Ishikawa (cell line): ENCODE measurements around the gene PSMG3.

Experiments
- CEBPB ChIP-seq: IDR thresholded peaks from 2 replicates; pipeline ENCODE4 v1.6.1; 2012
- CREB1 ChIP-seq: IDR thresholded peaks from 2 replicates; pipeline ENCODE4 v1.6.1; 2012; ENCODE audit warnings: low read depth
- EGR1 ChIP-seq: IDR thresholded peaks from 2 replicates; pipeline ENCODE4 v1.6.1; 2012
- EP300 ChIP-seq: IDR thresholded peaks from 2 replicates; pipeline ENCODE4 v1.6.1; 2012; ENCODE audit warnings: borderline replicate concordance
- FOXM1 ChIP-seq: IDR thresholded peaks from 2 replicates; pipeline ENCODE4 v1.6.1; 2012; ENCODE audit warnings: low read depth, borderline replicate concordance
- NFIC ChIP-seq: IDR thresholded peaks from 2 replicates; pipeline ENCODE4 v1.6.1; 2012
- RAD21 ChIP-seq: IDR thresholded peaks from 2 replicates; pipeline ENCODE4 v1.6.1; 2012; ENCODE audit warnings: low read depth
- TAF1 ChIP-seq: IDR thresholded peaks from 2 replicates; pipeline ENCODE4 v1.6.1; 2012; ENCODE audit warnings: low read depth, mild to moderate bottlenecking
- TCF12 ChIP-seq: IDR thresholded peaks from 2 replicates; pipeline ENCODE4 v1.6.1; 2012; ENCODE audit warnings: low read depth
- TEAD4 ChIP-seq: IDR thresholded peaks from 2 replicates; pipeline ENCODE4 v1.6.1; 2012
- YY1 ChIP-seq: IDR thresholded peaks from 2 replicates; pipeline ENCODE4 v1.6.1; 2012; ENCODE audit warnings: low read depth
- ZBTB7A ChIP-seq: IDR thresholded peaks from 2 replicates; pipeline ENCODE4 v1.6.1; 2012; ENCODE audit warnings: low read depth
- TF ChIP-seq, protein P1 (sequence below): IDR thresholded peaks from 2 replicates; pipeline ENCODE4 v1.6.1; 2012
- TF ChIP-seq, protein P2 (sequence below): IDR thresholded peaks from 2 replicates; pipeline ENCODE4 v1.6.1; 2012; ENCODE audit warnings: low read depth, mild to moderate bottlenecking
- TF ChIP-seq, protein P3 (sequence below): IDR thresholded peaks from 2 replicates; pipeline ENCODE4 v1.6.1; 2012

PSMG3 gene

DNA sequence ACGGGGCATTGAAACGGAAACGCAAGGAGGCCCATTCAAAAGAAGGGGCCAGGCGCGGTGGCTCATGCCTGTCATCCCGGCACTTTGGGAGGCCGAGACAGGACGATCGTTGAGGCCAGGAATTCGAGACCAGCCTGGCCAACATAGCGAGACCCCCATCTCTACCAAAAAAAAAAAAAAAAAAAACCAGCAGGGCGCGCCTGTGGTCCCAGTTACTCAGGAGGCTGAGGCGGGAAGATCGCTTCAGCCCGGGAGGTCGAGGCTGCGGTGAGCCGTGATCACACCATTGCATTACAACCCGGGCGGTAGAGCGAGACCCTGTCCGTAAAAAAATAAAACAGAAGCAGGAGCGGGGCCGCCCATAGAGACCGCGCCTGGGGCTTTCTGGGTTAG, 396 bp downstream of the PSMG3 start:
- TF ChIP-seq TEAD4 (no peak), FOXM1 (no peak), CEBPB (no peak)
- TF ChIP-seq, protein P1, sequence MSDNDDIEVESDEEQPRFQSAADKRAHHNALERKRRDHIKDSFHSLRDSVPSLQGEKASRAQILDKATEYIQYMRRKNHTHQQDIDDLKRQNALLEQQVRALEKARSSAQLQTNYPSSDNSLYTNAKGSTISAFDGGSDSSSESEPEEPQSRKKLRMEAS, result no peak

DNA sequence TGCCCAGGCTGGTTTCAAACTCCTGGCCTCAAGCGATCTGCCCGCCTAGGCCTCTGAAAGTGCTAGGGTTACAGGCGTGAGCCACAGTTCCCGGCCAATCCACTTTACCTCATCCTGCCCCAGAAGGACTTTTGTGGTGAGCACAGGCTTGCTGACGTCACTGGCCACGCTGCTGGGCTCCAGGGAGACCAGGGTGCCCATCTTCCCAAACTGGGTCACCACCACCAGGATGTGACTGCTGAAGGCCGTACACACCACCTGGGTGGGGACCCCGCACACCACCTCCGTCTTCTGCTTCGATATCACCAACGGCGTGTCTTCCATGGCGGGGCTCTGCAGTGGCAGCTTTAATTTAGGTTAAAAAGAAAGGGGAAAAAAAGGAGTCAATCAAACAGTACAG, 816 bp downstream of the PSMG3 start:
- TF ChIP-seq TEAD4 (no peak), YY1 (no peak), TCF12 (no peak), ZBTB7A (no peak), CREB1 (no peak), EGR1 (no peak), NFIC (no peak), EP300 (no peak), FOXM1 (no peak), RAD21 (no peak), CEBPB (no peak), TAF1 (no peak)
- TF ChIP-seq, protein P2, sequence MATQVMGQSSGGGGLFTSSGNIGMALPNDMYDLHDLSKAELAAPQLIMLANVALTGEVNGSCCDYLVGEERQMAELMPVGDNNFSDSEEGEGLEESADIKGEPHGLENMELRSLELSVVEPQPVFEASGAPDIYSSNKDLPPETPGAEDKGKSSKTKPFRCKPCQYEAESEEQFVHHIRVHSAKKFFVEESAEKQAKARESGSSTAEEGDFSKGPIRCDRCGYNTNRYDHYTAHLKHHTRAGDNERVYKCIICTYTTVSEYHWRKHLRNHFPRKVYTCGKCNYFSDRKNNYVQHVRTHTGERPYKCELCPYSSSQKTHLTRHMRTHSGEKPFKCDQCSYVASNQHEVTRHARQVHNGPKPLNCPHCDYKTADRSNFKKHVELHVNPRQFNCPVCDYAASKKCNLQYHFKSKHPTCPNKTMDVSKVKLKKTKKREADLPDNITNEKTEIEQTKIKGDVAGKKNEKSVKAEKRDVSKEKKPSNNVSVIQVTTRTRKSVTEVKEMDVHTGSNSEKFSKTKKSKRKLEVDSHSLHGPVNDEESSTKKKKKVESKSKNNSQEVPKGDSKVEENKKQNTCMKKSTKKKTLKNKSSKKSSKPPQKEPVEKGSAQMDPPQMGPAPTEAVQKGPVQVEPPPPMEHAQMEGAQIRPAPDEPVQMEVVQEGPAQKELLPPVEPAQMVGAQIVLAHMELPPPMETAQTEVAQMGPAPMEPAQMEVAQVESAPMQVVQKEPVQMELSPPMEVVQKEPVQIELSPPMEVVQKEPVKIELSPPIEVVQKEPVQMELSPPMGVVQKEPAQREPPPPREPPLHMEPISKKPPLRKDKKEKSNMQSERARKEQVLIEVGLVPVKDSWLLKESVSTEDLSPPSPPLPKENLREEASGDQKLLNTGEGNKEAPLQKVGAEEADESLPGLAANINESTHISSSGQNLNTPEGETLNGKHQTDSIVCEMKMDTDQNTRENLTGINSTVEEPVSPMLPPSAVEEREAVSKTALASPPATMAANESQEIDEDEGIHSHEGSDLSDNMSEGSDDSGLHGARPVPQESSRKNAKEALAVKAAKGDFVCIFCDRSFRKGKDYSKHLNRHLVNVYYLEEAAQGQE, result no peak
- TF ChIP-seq, protein P3, sequence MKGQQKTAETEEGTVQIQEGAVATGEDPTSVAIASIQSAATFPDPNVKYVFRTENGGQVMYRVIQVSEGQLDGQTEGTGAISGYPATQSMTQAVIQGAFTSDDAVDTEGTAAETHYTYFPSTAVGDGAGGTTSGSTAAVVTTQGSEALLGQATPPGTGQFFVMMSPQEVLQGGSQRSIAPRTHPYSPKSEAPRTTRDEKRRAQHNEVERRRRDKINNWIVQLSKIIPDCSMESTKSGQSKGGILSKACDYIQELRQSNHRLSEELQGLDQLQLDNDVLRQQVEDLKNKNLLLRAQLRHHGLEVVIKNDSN, result no peak
- TF ChIP-seq, protein P1, result no peak

DNA sequence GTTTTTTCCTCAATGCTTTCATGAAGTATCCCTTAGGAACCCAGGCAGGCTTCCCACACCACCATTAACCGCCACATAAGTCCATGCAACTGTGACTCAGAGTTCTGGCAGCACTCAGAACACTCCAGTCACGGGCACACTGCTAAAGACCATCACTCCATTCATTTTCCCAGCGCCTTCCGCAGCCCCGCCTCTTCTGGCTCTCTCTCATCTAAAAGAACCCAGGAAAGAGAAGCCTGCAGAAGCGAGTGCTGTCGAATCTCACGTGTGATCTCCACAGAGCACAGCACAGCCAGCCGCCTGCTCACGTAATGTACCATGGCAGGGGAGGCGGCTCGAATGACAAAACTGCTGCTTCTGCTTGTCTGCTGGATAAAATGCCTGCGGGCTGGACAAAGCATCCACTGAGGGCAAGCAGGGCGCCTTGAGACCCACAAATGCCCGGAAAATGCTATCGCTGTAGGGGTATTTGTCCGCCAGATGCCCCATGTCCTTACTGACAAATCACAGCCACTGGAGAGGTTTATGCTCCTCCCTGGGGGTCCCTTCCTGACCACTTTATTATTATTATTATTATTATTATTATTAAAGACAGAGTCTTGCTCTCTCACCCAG, 1.8 kb downstream of the PSMG3 start:
- TF ChIP-seq TEAD4, result 0 out of 2 replicates have a peak, but pooled peaks have one; percentile 1
- no peak; the same call in 1 of the 2 replicates for TF ChIP-seq TCF12
- no peak for TF ChIP-seq CREB1
- TF ChIP-seq EP300, result no peak; the same call in 1 of the 2 replicates
- TF ChIP-seq EGR1, result no peak
- TF ChIP-seq, protein P3, result no peak
- TF ChIP-seq RAD21, result no peak
- no peak for TF ChIP-seq FOXM1
- no peak for TF ChIP-seq YY1
- peak; percentile 71 for TF ChIP-seq NFIC
- no peak for TF ChIP-seq TAF1
- TF ChIP-seq CEBPB, result no peak
- TF ChIP-seq, protein P2, result no peak
- no peak for TF ChIP-seq ZBTB7A

DNA sequence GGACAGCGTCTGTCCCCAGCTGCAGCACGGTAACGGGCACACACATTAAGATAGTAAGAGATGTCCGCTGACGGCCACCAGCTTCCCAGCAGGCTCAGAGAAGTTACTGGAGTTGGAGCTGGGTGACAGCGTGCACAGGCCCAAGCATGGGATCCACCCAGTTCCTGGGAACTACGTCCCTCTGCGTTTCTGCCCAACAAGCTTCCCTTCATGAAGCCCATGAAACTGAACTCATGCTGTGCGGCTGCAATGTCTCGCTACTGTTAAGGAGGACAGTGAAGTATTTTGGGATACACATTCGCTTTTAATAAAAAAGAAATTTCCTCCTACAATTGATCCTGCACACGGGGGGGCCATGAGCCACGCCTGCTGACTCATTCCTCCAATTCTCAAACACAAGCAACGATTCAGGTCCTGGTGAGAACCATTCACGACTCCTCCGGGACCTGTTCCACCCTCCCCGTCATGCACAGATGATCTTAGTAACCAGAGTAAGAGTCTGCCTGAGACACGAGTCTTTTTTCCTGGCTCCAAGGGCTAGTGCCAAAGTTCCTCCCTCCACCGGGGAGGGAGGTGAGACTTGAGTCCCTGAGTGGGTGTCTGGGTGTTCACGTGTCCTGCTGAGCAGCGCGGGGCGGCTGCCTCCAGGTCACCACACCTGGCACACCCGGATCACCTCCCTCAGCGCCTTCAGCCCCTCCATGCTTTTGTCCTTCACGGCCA, 2.6 kb downstream of the PSMG3 start:
- TF ChIP-seq TAF1 (no peak; the same call in 1 of the 2 replicates), NFIC (peak; percentile 89), TCF12 (peak; percentile 91), YY1 (peak; percentile 20; the same call in 1 of the 2 replicates), RAD21 (no peak), FOXM1 (peak; percentile 86; the same call in 1 of the 2 replicates), EP300 (peak; percentile 90), CREB1 (no peak), EGR1 (peak; percentile 92), ZBTB7A (no peak), TEAD4 (peak; percentile 61), CEBPB (no peak)
- TF ChIP-seq, protein P1, result peak; percentile 70
- TF ChIP-seq, protein P2, result no peak
- TF ChIP-seq, protein P3, result peak; percentile 89
